ENCODE results near the gene CLTC. TPM values are rescaled to one million over a fixed set of nuclear protein-coding genes. Genes with fewer than 3 reads are reported as not detected.

The CLTC gene
- total RNA-seq, 1 experiment from 2014 or later = 283 TPM

GRCh38 chr17:59743842-59744241 lies 124.1 kb downstream of the CLTC start:
- H3K36me3 Mint-ChIP-seq = peaks cover 25% of the 10 kb centered on the region
- DNase-seq (ENCODE audit: low spot score) = no peak
- CTCF ChIA-PET = no interaction called here
- H3K9me3 Mint-ChIP-seq = peaks cover 19% of the 10 kb centered on the region
- no peak overlapping the region for H3K4me3 Mint-ChIP-seq
- ATAC-seq = no peak
- H3K4me1 Mint-ChIP-seq = no peaks in the 10 kb centered on the region
- no peak overlapping the region for H3K27ac Mint-ChIP-seq
- TF ChIP-seq ZNF532 (CRISPR knock-in tag; IDR thresholded peaks at IDR 0.05; ENCODE audit: borderline replicate concordance) (no peak), NR3C1 (CRISPR knock-in tag; conservative IDR thresholded peaks at IDR 0.05; ENCODE audit: low read depth) (no peak), ZNF671 (CRISPR knock-in tag; IDR thresholded peaks at IDR 0.05) (no peak), ZMAT4 (CRISPR knock-in tag; IDR thresholded peaks at IDR 0.05) (no peak), ESRRA (CRISPR knock-in tag; IDR thresholded peaks at IDR 0.05; ENCODE audit: borderline replicate concordance) (no peak), HMGA2 (CRISPR knock-in tag; IDR thresholded peaks at IDR 0.05) (no peak), ELF4 (CRISPR knock-in tag; IDR thresholded peaks at IDR 0.05; ENCODE audit: low read depth) (no peak), FOXP1 (CRISPR knock-in tag; IDR thresholded peaks at IDR 0.05; ENCODE audit: borderline replicate concordance) (no peak), ZBTB21 (CRISPR knock-in tag; IDR thresholded peaks at IDR 0.05; ENCODE audit: borderline replicate concordance) (no peak), GTF2I (CRISPR knock-in tag; conservative IDR thresholded peaks at IDR 0.05) (no peak), ZNF121 (CRISPR knock-in tag; IDR thresholded peaks at IDR 0.05) (no peak), ZNF219 (CRISPR knock-in tag; IDR thresholded peaks at IDR 0.05; ENCODE audit: borderline replicate concordance) (no peak), NFYB (CRISPR knock-in tag; conservative IDR thresholded peaks at IDR 0.05; ENCODE audit: low read depth) (no peak), ZNF396 (CRISPR knock-in tag; IDR thresholded peaks at IDR 0.05; ENCODE audit: borderline replicate concordance) (no peak)
- TF ChIP-seq, protein P1, sequence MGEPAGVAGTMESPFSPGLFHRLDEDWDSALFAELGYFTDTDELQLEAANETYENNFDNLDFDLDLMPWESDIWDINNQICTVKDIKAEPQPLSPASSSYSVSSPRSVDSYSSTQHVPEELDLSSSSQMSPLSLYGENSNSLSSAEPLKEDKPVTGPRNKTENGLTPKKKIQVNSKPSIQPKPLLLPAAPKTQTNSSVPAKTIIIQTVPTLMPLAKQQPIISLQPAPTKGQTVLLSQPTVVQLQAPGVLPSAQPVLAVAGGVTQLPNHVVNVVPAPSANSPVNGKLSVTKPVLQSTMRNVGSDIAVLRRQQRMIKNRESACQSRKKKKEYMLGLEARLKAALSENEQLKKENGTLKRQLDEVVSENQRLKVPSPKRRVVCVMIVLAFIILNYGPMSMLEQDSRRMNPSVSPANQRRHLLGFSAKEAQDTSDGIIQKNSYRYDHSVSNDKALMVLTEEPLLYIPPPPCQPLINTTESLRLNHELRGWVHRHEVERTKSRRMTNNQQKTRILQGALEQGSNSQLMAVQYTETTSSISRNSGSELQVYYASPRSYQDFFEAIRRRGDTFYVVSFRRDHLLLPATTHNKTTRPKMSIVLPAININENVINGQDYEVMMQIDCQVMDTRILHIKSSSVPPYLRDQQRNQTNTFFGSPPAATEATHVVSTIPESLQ (CRISPR knock-in tag; IDR thresholded peaks at IDR 0.05) = no peak
- TF ChIP-seq, protein P2, sequence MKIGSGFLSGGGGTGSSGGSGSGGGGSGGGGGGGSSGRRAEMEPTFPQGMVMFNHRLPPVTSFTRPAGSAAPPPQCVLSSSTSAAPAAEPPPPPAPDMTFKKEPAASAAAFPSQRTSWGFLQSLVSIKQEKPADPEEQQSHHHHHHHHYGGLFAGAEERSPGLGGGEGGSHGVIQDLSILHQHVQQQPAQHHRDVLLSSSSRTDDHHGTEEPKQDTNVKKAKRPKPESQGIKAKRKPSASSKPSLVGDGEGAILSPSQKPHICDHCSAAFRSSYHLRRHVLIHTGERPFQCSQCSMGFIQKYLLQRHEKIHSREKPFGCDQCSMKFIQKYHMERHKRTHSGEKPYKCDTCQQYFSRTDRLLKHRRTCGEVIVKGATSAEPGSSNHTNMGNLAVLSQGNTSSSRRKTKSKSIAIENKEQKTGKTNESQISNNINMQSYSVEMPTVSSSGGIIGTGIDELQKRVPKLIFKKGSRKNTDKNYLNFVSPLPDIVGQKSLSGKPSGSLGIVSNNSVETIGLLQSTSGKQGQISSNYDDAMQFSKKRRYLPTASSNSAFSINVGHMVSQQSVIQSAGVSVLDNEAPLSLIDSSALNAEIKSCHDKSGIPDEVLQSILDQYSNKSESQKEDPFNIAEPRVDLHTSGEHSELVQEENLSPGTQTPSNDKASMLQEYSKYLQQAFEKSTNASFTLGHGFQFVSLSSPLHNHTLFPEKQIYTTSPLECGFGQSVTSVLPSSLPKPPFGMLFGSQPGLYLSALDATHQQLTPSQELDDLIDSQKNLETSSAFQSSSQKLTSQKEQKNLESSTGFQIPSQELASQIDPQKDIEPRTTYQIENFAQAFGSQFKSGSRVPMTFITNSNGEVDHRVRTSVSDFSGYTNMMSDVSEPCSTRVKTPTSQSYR (CRISPR knock-in tag; IDR thresholded peaks at IDR 0.05) = no peak
- TF ChIP-seq, protein P3, sequence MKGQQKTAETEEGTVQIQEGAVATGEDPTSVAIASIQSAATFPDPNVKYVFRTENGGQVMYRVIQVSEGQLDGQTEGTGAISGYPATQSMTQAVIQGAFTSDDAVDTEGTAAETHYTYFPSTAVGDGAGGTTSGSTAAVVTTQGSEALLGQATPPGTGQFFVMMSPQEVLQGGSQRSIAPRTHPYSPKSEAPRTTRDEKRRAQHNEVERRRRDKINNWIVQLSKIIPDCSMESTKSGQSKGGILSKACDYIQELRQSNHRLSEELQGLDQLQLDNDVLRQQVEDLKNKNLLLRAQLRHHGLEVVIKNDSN (CRISPR knock-in tag; IDR thresholded peaks at IDR 0.05) = no peak
- TF ChIP-seq, protein P4, sequence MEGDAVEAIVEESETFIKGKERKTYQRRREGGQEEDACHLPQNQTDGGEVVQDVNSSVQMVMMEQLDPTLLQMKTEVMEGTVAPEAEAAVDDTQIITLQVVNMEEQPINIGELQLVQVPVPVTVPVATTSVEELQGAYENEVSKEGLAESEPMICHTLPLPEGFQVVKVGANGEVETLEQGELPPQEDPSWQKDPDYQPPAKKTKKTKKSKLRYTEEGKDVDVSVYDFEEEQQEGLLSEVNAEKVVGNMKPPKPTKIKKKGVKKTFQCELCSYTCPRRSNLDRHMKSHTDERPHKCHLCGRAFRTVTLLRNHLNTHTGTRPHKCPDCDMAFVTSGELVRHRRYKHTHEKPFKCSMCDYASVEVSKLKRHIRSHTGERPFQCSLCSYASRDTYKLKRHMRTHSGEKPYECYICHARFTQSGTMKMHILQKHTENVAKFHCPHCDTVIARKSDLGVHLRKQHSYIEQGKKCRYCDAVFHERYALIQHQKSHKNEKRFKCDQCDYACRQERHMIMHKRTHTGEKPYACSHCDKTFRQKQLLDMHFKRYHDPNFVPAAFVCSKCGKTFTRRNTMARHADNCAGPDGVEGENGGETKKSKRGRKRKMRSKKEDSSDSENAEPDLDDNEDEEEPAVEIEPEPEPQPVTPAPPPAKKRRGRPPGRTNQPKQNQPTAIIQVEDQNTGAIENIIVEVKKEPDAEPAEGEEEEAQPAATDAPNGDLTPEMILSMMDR (IDR thresholded peaks at IDR 0.05) = no peak
- TF ChIP-seq, protein P5, sequence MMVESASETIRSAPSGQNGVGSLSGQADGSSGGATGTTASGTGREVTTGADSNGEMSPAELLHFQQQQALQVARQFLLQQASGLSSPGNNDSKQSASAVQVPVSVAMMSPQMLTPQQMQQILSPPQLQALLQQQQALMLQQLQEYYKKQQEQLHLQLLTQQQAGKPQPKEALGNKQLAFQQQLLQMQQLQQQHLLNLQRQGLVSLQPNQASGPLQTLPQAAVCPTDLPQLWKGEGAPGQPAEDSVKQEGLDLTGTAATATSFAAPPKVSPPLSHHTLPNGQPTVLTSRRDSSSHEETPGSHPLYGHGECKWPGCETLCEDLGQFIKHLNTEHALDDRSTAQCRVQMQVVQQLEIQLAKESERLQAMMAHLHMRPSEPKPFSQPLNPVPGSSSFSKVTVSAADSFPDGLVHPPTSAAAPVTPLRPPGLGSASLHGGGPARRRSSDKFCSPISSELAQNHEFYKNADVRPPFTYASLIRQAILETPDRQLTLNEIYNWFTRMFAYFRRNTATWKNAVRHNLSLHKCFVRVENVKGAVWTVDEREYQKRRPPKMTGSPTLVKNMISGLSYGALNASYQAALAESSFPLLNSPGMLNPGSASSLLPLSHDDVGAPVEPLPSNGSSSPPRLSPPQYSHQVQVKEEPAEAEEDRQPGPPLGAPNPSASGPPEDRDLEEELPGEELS (CRISPR knock-in tag; IDR thresholded peaks at IDR 0.05) = no peak
- no peaks in the 10 kb centered on the region for H3K27me3 Mint-ChIP-seq (ENCODE audit: low read depth)
- POLR2A ChIA-PET = no interaction called here

Data from WTC11 (cell line).